GM23338 (cell line): ENCODE results near the gene GPRC5D. TPM values are rescaled to one million over a fixed set of nuclear protein-coding genes. Genes with fewer than 3 reads are reported as not detected.

Source experiments
- ATAC-seq: fragments of 200-7000 bp; cut with Tn5 transposase; 3 replicates; pipeline ENCODE4 v1.9.1; 2020
- DNase-seq: peaks from one replicate; pipeline ENCODE4 v3.0.0-alpha.2; 2015; ENCODE audit warnings: low spot score
- H2AFZ ChIP-seq: fragments of 200-600 bp; sonication (generic); 2 replicates; pipeline ENCODE4 v1.8.0; 2016; ENCODE audit warnings: antibody characterized with exemption, mild to moderate bottlenecking, moderate library complexity
- H3F3A ChIP-seq: fragments of 200-600 bp; sonication (generic); replicated peaks from 2 replicates; pipeline ENCODE4 v1.8.0; 2017; ENCODE audit warnings: antibody characterized with exemption, mixed run types, low read depth
- H3K27ac ChIP-seq: fragments of 200-600 bp; sonication (generic); 2 replicates; pipeline ENCODE4 v1.6.1; 2016; ENCODE audit warnings: low read depth
- H3K27me3 ChIP-seq: fragments of 200-600 bp; sonication (generic); 2 replicates; pipeline ENCODE4 v1.8.0; 2016; ENCODE audit warnings: mild to moderate bottlenecking, mixed run types, moderate library complexity; ENCODE audit not compliant: insufficient read depth
- H3K36me3 ChIP-seq: fragments of 200-600 bp; sonication (generic); 2 replicates; pipeline ENCODE4 v1.8.0; 2016; ENCODE audit warnings: mild to moderate bottlenecking; ENCODE audit not compliant: insufficient read depth
- H3K4me1 ChIP-seq: fragments of 200-600 bp; sonication (generic); 2 replicates; pipeline ENCODE4 v1.8.0; 2016; ENCODE audit warnings: mild to moderate bottlenecking, moderate library complexity; ENCODE audit not compliant: insufficient read depth
- H3K4me2 ChIP-seq: fragments of 200-600 bp; sonication (generic); 2 replicates; pipeline ENCODE4 v1.7.1; 2017; ENCODE audit warnings: mixed run types
- H3K4me3 ChIP-seq: fragments of 200-600 bp; sonication (generic); 2 replicates; pipeline ENCODE4 v1.6.1; 2016; ENCODE audit warnings: mixed run types
- H3K79me2 ChIP-seq: fragments of 200-600 bp; sonication (generic); replicated peaks from 2 replicates; pipeline ENCODE4 v1.8.0; 2017; ENCODE audit warnings: mild to moderate bottlenecking; ENCODE audit not compliant: insufficient read depth
- H3K9me2 ChIP-seq: fragments of 200-600 bp; sonication (generic); 2 replicates; pipeline ENCODE4 v1.8.0; 2017; ENCODE audit not compliant: insufficient read depth
- H4K20me1 ChIP-seq: fragments of 200-600 bp; sonication (generic); replicated peaks from 2 replicates; pipeline ENCODE4 v1.8.0; 2017; ENCODE audit warnings: mild to moderate bottlenecking; ENCODE audit not compliant: insufficient read depth
- H3K27ac Mint-ChIP-seq: 2 replicates; pipeline ENCODE4 v1.8.0; 2020; ENCODE audit warnings: inconsistent platforms, mild to moderate bottlenecking, moderate library complexity, mixed read lengths
- H3K27me3 Mint-ChIP-seq: 3 replicates; pipeline ENCODE4 v1.8.0; 2022; ENCODE audit warnings: low read depth, mild to moderate bottlenecking, moderate library complexity, mixed read lengths, inconsistent platforms; ENCODE audit not compliant: insufficient read depth, poor library complexity
- H3K36me3 Mint-ChIP-seq: 3 replicates; pipeline ENCODE4 v1.8.0; 2021; ENCODE audit warnings: low read depth, mild to moderate bottlenecking, inconsistent platforms, moderate library complexity, mixed read lengths
- H3K4me1 Mint-ChIP-seq: 3 replicates; pipeline ENCODE4 v1.8.0; 2020; ENCODE audit warnings: mild to moderate bottlenecking, inconsistent platforms, mixed read lengths
- H3K4me3 Mint-ChIP-seq: 3 replicates; pipeline ENCODE4 v1.8.0; 2021; ENCODE audit warnings: moderate library complexity, mild to moderate bottlenecking, inconsistent platforms, mixed read lengths
- H3K9me3 Mint-ChIP-seq: 3 replicates; pipeline ENCODE4 v1.8.0; 2020; ENCODE audit warnings: moderate library complexity, mild to moderate bottlenecking, inconsistent platforms, mixed read lengths
- CREB1 ChIP-seq: fragments of 250-450 bp; sonication (Bioruptor Pico); IDR thresholded peaks from 2 replicates; pipeline ENCODE4 v1.5.0; 2020; ENCODE audit warnings: low read depth, mild to moderate bottlenecking, moderate library complexity
- EZH2 ChIP-seq: fragments of 200-600 bp; sonication (generic); IDR thresholded peaks from one replicate; pipeline ENCODE4 v1.8.0; 2017; ENCODE audit warnings: antibody characterized with exemption, mild to moderate bottlenecking, low read depth; ENCODE audit not compliant: unreplicated experiment
- EZH2phosphoT487 ChIP-seq: fragments of 200-600 bp; sonication (generic); IDR thresholded peaks from one replicate; pipeline ENCODE4 v1.8.1; 2018; ENCODE audit warnings: antibody characterized with exemption; ENCODE audit not compliant: unreplicated experiment
- JUNB ChIP-seq: IDR thresholded peaks from one replicate; pipeline ENCODE4 v1.6.1; 2016; ENCODE audit warnings: antibody characterized with exemption; ENCODE audit not compliant: unreplicated experiment
- NANOG ChIP-seq: IDR thresholded peaks from 2 replicates; pipeline ENCODE4 v1.6.1; 2016; ENCODE audit warnings: antibody characterized with exemption, borderline replicate concordance
- POLR2AphosphoS5 ChIP-seq: IDR thresholded peaks from 2 replicates; pipeline ENCODE4 v1.6.1; 2016; ENCODE audit warnings: antibody characterized with exemption, low read depth
- STAT1 ChIP-seq: IDR thresholded peaks from one replicate; pipeline ENCODE4 v1.6.1; 2016; ENCODE audit warnings: antibody characterized with exemption; ENCODE audit not compliant: unreplicated experiment
- ZNF114 ChIP-seq: fragments of 250-450 bp; sonication (Bioruptor Pico); IDR thresholded peaks from 2 replicates; pipeline ENCODE4 v1.5.0; 2020; ENCODE audit warnings: mild to moderate bottlenecking, moderate library complexity
- ZNF331 ChIP-seq: fragments of 250-450 bp; sonication (Bioruptor Pico); IDR thresholded peaks from 2 replicates; pipeline ENCODE4 v1.5.0; 2020; ENCODE audit warnings: low read depth, mild to moderate bottlenecking, moderate library complexity
- polyA plus RNA-seq: library from polyadenylated mRNA; unstranded; fragments of >200 nt; fragmentation: Nextera tagmentation; extraction: Ambion mirVana; gene quantifications from 2 replicates; pipeline ENCODE4 v1.2.1, GENCODE V29; 2016
- total RNA-seq: library from RNA; depleted of rRNA; stranded (reverse); fragments of >200 nt; shearing (Covaris generic); gene quantifications from 2 replicates; pipeline ENCODE4 v1.2.3, GENCODE V29; 2014
- TF ChIP-seq, protein P1 (sequence below): IDR thresholded peaks from one replicate; pipeline ENCODE4 v1.6.1; 2018; ENCODE audit warnings: antibody characterized with exemption; ENCODE audit not compliant: unreplicated experiment
- TF ChIP-seq, protein P2 (sequence below): IDR thresholded peaks from 2 replicates; pipeline ENCODE4 v1.6.1; 2016; ENCODE audit warnings: antibody characterized with exemption
- TF ChIP-seq, protein P3 (sequence below), 2 experiments: fragments of 200-600 bp in 1 of 2; sonication (generic) in 1 of 2; conservative IDR thresholded peaks; 2 replicates each; pipeline versions ENCODE4 v1.5.1 to v1.6.1; 2016 to 2017; ENCODE audit warnings: antibody characterized with exemption in 2 of 2, low read depth in 2 of 2, mild to moderate bottlenecking in 2 of 2, moderate library complexity in 1 of 2
- TF ChIP-seq, protein P4 (sequence below): fragments of 250-450 bp; sonication (Bioruptor Pico); IDR thresholded peaks from 2 replicates; pipeline ENCODE4 v1.5.0; 2020; ENCODE audit warnings: mild to moderate bottlenecking, moderate library complexity

Gene GPRC5D
- total and polyA plus RNA-seq, 2 experiments from 2014 or later = not detected

DNA sequence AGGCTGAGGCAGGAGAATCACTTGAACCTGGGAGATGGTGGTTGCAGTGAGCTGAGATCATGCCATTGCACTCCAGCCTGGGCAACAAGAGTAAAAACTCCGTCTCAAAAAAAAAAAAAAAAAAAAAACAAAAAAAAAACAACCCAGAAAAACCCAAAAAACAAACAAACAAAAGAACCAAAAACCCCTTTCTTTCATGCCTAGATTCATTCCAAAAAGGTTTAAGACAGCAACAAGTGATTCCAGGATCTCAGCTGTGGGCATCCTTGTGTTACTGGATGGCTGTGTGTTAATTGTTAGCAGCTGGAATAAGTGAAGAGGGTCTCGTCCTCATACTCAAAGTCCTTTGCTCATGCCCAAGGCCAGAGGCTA, 51.2 kb downstream of the GPRC5D start:
- no peak overlapping the region for H3K4me3 ChIP-seq
- no peak for DNase-seq
- H3K36me3 ChIP-seq = no peaks in the 10 kb centered on the region
- no peaks in the 10 kb centered on the region for H3K9me2 ChIP-seq
- ATAC-seq = no peak
- no peak overlapping the region for H3K4me2 ChIP-seq
- Mint-ChIP-seq H3K4me3 (no peak overlapping the region), H3K27me3 (peaks cover 8% of the 10 kb centered on the region), H3K27ac (no peak overlapping the region), H3K36me3 (no peaks in the 10 kb centered on the region), H3K9me3 (no peaks in the 10 kb centered on the region), H3K4me1 (no peaks in the 10 kb centered on the region)
- H3K27me3 ChIP-seq = no peaks in the 10 kb centered on the region
- H3K79me2 ChIP-seq = no peaks in the 10 kb centered on the region
- no peaks in the 10 kb centered on the region for H3K4me1 ChIP-seq
- no peak overlapping the region for H3K27ac ChIP-seq
- H3F3A ChIP-seq = no peaks in the 10 kb centered on the region
- no peaks in the 10 kb centered on the region for H4K20me1 ChIP-seq
- 0 out of 2 replicates have a peak overlapping the region, but pooled peaks have one; percentile 10 for H2AFZ ChIP-seq
- TF ChIP-seq POLR2AphosphoS5 (no peak), STAT1 (no peak), NANOG (no peak), JUNB (no peak), ZNF331 (no peak), CREB1 (no peak), ZNF114 (no peak), EZH2phosphoT487 (no peak), EZH2 (no peak)
- TF ChIP-seq, protein P1, sequence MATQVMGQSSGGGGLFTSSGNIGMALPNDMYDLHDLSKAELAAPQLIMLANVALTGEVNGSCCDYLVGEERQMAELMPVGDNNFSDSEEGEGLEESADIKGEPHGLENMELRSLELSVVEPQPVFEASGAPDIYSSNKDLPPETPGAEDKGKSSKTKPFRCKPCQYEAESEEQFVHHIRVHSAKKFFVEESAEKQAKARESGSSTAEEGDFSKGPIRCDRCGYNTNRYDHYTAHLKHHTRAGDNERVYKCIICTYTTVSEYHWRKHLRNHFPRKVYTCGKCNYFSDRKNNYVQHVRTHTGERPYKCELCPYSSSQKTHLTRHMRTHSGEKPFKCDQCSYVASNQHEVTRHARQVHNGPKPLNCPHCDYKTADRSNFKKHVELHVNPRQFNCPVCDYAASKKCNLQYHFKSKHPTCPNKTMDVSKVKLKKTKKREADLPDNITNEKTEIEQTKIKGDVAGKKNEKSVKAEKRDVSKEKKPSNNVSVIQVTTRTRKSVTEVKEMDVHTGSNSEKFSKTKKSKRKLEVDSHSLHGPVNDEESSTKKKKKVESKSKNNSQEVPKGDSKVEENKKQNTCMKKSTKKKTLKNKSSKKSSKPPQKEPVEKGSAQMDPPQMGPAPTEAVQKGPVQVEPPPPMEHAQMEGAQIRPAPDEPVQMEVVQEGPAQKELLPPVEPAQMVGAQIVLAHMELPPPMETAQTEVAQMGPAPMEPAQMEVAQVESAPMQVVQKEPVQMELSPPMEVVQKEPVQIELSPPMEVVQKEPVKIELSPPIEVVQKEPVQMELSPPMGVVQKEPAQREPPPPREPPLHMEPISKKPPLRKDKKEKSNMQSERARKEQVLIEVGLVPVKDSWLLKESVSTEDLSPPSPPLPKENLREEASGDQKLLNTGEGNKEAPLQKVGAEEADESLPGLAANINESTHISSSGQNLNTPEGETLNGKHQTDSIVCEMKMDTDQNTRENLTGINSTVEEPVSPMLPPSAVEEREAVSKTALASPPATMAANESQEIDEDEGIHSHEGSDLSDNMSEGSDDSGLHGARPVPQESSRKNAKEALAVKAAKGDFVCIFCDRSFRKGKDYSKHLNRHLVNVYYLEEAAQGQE = no peak
- TF ChIP-seq, protein P2, sequence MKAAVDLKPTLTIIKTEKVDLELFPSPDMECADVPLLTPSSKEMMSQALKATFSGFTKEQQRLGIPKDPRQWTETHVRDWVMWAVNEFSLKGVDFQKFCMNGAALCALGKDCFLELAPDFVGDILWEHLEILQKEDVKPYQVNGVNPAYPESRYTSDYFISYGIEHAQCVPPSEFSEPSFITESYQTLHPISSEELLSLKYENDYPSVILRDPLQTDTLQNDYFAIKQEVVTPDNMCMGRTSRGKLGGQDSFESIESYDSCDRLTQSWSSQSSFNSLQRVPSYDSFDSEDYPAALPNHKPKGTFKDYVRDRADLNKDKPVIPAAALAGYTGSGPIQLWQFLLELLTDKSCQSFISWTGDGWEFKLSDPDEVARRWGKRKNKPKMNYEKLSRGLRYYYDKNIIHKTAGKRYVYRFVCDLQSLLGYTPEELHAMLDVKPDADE = no peak
- TF ChIP-seq, protein P3, sequence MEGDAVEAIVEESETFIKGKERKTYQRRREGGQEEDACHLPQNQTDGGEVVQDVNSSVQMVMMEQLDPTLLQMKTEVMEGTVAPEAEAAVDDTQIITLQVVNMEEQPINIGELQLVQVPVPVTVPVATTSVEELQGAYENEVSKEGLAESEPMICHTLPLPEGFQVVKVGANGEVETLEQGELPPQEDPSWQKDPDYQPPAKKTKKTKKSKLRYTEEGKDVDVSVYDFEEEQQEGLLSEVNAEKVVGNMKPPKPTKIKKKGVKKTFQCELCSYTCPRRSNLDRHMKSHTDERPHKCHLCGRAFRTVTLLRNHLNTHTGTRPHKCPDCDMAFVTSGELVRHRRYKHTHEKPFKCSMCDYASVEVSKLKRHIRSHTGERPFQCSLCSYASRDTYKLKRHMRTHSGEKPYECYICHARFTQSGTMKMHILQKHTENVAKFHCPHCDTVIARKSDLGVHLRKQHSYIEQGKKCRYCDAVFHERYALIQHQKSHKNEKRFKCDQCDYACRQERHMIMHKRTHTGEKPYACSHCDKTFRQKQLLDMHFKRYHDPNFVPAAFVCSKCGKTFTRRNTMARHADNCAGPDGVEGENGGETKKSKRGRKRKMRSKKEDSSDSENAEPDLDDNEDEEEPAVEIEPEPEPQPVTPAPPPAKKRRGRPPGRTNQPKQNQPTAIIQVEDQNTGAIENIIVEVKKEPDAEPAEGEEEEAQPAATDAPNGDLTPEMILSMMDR (conservative IDR thresholded peaks at IDR 0.05; ENCODE audit: low read depth in 2 of 2) = no peak
- TF ChIP-seq, protein P4, sequence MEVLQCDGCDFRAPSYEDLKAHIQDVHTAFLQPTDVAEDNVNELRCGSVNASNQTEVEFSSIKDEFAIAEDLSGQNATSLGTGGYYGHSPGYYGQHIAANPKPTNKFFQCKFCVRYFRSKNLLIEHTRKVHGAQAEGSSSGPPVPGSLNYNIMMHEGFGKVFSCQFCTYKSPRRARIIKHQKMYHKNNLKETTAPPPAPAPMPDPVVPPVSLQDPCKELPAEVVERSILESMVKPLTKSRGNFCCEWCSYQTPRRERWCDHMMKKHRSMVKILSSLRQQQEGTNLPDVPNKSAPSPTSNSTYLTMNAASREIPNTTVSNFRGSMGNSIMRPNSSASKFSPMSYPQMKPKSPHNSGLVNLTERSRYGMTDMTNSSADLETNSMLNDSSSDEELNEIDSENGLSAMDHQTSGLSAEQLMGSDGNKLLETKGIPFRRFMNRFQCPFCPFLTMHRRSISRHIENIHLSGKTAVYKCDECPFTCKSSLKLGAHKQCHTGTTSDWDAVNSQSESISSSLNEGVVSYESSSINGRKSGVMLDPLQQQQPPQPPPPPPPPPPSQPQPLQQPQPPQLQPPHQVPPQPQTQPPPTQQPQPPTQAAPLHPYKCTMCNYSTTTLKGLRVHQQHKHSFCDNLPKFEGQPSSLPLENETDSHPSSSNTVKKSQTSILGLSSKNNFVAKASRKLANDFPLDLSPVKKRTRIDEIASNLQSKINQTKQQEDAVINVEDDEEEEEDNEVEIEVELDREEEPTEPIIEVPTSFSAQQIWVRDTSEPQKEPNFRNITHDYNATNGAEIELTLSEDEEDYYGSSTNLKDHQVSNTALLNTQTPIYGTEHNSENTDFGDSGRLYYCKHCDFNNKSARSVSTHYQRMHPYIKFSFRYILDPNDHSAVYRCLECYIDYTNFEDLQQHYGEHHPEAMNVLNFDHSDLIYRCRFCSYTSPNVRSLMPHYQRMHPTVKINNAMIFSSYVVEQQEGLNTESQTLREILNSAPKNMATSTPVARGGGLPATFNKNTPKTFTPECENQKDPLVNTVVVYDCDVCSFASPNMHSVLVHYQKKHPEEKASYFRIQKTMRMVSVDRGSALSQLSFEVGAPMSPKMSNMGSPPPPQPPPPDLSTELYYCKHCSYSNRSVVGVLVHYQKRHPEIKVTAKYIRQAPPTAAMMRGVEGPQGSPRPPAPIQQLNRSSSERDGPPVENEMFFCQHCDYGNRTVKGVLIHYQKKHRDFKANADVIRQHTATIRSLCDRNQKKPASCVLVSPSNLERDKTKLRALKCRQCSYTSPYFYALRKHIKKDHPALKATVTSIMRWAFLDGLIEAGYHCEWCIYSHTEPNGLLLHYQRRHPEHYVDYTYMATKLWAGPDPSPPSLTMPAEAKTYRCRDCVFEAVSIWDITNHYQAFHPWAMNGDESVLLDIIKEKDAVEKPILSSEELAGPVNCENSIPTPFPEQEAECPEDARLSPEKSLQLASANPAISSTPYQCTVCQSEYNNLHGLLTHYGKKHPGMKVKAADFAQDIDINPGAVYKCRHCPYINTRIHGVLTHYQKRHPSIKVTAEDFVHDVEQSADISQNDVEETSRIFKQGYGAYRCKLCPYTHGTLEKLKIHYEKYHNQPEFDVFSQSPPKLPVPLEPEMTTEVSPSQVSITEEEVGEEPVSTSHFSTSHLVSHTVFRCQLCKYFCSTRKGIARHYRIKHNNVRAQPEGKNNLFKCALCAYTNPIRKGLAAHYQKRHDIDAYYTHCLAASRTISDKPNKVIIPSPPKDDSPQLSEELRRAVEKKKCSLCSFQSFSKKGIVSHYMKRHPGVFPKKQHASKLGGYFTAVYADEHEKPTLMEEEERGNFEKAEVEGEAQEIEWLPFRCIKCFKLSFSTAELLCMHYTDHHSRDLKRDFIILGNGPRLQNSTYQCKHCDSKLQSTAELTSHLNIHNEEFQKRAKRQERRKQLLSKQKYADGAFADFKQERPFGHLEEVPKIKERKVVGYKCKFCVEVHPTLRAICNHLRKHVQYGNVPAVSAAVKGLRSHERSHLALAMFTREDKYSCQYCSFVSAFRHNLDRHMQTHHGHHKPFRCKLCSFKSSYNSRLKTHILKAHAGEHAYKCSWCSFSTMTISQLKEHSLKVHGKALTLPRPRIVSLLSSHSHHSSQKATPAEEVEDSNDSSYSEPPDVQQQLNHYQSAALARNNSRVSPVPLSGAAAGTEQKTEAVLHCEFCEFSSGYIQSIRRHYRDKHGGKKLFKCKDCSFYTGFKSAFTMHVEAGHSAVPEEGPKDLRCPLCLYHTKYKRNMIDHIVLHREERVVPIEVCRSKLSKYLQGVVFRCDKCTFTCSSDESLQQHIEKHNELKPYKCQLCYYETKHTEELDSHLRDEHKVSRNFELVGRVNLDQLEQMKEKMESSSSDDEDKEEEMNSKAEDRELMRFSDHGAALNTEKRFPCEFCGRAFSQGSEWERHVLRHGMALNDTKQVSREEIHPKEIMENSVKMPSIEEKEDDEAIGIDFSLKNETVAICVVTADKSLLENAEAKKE (CRISPR knock-in tag) = no peak
